Activated T-cell treated with anti-CD3 and anti-CD28 coated beads, Interleukin-2, amount 50 U/mL, for 4 hours (primary cell): ENCODE results near the gene RIMKLB. TPM values are rescaled to one million over a fixed set of nuclear protein-coding genes. Genes with fewer than 3 reads are reported as not detected.
"Not testable (repeated sequence)": the region's sequence is repeated elsewhere in the genome, so short reads cannot be mapped to it uniquely, and the experiment has no call there.

Experiments used
- ATAC-seq, 2 donors: fragments of 200-7000 bp; cut with Tn5 transposase; one replicate each; pipeline ENCODE4 v1.10.0; 2021
- DNase-seq: peaks from one replicate; pipeline ENCODE4 v3.0.0-alpha.2; 2020
- H3K27me3 Mint-ChIP-seq: one replicate; pipeline ENCODE4 v1.8.0; 2021; ENCODE audit warnings: low read depth, mixed read lengths
- H3K36me3 Mint-ChIP-seq: one replicate; pipeline ENCODE4 v1.8.0; 2022; ENCODE audit warnings: mixed read lengths; ENCODE audit not compliant: insufficient read depth
- H3K4me1 Mint-ChIP-seq: one replicate; pipeline ENCODE4 v1.8.0; 2021; ENCODE audit warnings: low read depth, mixed read lengths
- H3K4me3 Mint-ChIP-seq: one replicate; pipeline ENCODE4 v1.8.0; 2021; ENCODE audit warnings: mild to moderate bottlenecking, moderate library complexity, mixed read lengths
- H3K9me3 Mint-ChIP-seq: one replicate; pipeline ENCODE4 v1.8.0; 2021; ENCODE audit warnings: mixed read lengths
- total RNA-seq, 3 donors: library from RNA; stranded (reverse); gene quantifications; one replicate each; pipeline ENCODE4 v1.2.1, GENCODE V29; 2021

Gene RIMKLB
- total RNA-seq, 3 donors from 2014 or later: 5.7 to 7.7 (median 6.0) TPM

GRCh38 chr12:8804833-8805232 is 107.0 kb downstream of the RIMKLB start:
- ATAC-seq, H3K4me1 Mint-ChIP-seq, H3K27me3 Mint-ChIP-seq, H3K36me3 Mint-ChIP-seq, H3K9me3 Mint-ChIP-seq, H3K4me3 Mint-ChIP-seq, DNase-seq: not testable (repeated sequence)

- H3K4me1 Mint-ChIP-seq, DNase-seq, H3K4me3 Mint-ChIP-seq, ATAC-seq, H3K9me3 Mint-ChIP-seq, H3K27me3 Mint-ChIP-seq, H3K36me3 Mint-ChIP-seq: not testable (repeated sequence)
These were observed 107.7 kb downstream of the RIMKLB start for GRCh38 chr12:8805487-8805886.

- not testable (repeated sequence) for DNase-seq, H3K4me1 Mint-ChIP-seq, H3K4me3 Mint-ChIP-seq, ATAC-seq, H3K27me3 Mint-ChIP-seq, H3K36me3 Mint-ChIP-seq, H3K9me3 Mint-ChIP-seq
These were observed 109.3 kb downstream of the RIMKLB start for GRCh38 chr12:8807084-8807483.

- DNase-seq, H3K4me1 Mint-ChIP-seq, ATAC-seq, H3K27me3 Mint-ChIP-seq, H3K9me3 Mint-ChIP-seq, H3K4me3 Mint-ChIP-seq, H3K36me3 Mint-ChIP-seq: not testable (repeated sequence)
These were observed 112.3 kb downstream of the RIMKLB start for GRCh38 chr12:8810112-8810511.

- no peak overlapping the region for H3K4me3 Mint-ChIP-seq
- H3K36me3 Mint-ChIP-seq: no peaks in the 10 kb centered on the region
- no peaks in the 10 kb centered on the region for H3K27me3 Mint-ChIP-seq
- H3K9me3 Mint-ChIP-seq: no peaks in the 10 kb centered on the region
- DNase-seq: no peak
- H3K4me1 Mint-ChIP-seq: no peaks in the 10 kb centered on the region
- ATAC-seq: no peak
These were observed 116.0 kb downstream of the RIMKLB start for GRCh38 chr12:8813572-8814357.

GRCh38 chr12:8816448-8817050 is 118.8 kb downstream of the RIMKLB start:
- no peaks in the 10 kb centered on the region for H3K9me3 Mint-ChIP-seq
- ATAC-seq (no peak), DNase-seq (no peak)
- H3K4me3 Mint-ChIP-seq: no peak overlapping the region
- no peaks in the 10 kb centered on the region for H3K4me1 Mint-ChIP-seq
- H3K36me3 Mint-ChIP-seq: no peaks in the 10 kb centered on the region
- H3K27me3 Mint-ChIP-seq: no peaks in the 10 kb centered on the region

GRCh38 chr12:8817856-8818255 is 120.1 kb downstream of the RIMKLB start:
- H3K9me3 Mint-ChIP-seq: no peaks in the 10 kb centered on the region

GRCh38 chr12:8818526-8818925 is 120.7 kb downstream of the RIMKLB start:
- ATAC-seq: no peak
- H3K36me3 Mint-ChIP-seq: no peaks in the 10 kb centered on the region
- no peaks in the 10 kb centered on the region for H3K27me3 Mint-ChIP-seq
- H3K4me1 Mint-ChIP-seq: no peaks in the 10 kb centered on the region
- DNase-seq: no peak
- H3K9me3 Mint-ChIP-seq: no peaks in the 10 kb centered on the region
- H3K4me3 Mint-ChIP-seq: no peak overlapping the region

More at GRCh38 chr12:8817856-8818255, 120.1 kb downstream of the RIMKLB start:
- Mint-ChIP-seq H3K4me1 (no peaks in the 10 kb centered on the region), H3K36me3 (no peaks in the 10 kb centered on the region), H3K27me3 (no peaks in the 10 kb centered on the region), H3K4me3 (no peak overlapping the region)
- no peak for DNase-seq
- ATAC-seq: no peak

- DNase-seq: no peak
- Mint-ChIP-seq H3K9me3 (no peaks in the 10 kb centered on the region), H3K4me3 (no peak overlapping the region), H3K36me3 (no peaks in the 10 kb centered on the region), H3K4me1 (no peaks in the 10 kb centered on the region), H3K27me3 (peaks cover under 1% of the 10 kb centered on the region)
- no peak for ATAC-seq
These were observed 121.8 kb downstream of the RIMKLB start for GRCh38 chr12:8819666-8819980.

- not testable (repeated sequence) for H3K4me3 Mint-ChIP-seq, H3K4me1 Mint-ChIP-seq
These were observed 123.1 kb downstream of the RIMKLB start for GRCh38 chr12:8820676-8821407.

GRCh38 chr12:8821591-8821990 is 123.8 kb downstream of the RIMKLB start:
- no peak overlapping the region for H3K4me3 Mint-ChIP-seq
- H3K4me1 Mint-ChIP-seq: no peaks in the 10 kb centered on the region
- H3K9me3 Mint-ChIP-seq: no peaks in the 10 kb centered on the region
- H3K27me3 Mint-ChIP-seq: peaks cover 3% of the 10 kb centered on the region
- ATAC-seq (no peak), DNase-seq (no peak)
- no peaks in the 10 kb centered on the region for H3K36me3 Mint-ChIP-seq

More at GRCh38 chr12:8820676-8821407, 123.1 kb downstream of the RIMKLB start:
- not testable (repeated sequence) for H3K9me3 Mint-ChIP-seq, H3K36me3 Mint-ChIP-seq, DNase-seq, ATAC-seq, H3K27me3 Mint-ChIP-seq

GRCh38 chr12:8822298-8822697 is 124.5 kb downstream of the RIMKLB start, which contains the start of gene A2ML1:
Gene A2ML1, plus strand, starts transcription at chr12:8822621. Its CDS starts 31 bp downstream, at chr12:8822652.
- no peak for DNase-seq

GRCh38 chr12:8823565-8824300 is 125.9 kb downstream of the RIMKLB start:
- DNase-seq (no peak), ATAC-seq (no peak)
- Mint-ChIP-seq H3K4me1 (no peaks in the 10 kb centered on the region), H3K9me3 (no peaks in the 10 kb centered on the region), H3K36me3 (no peaks in the 10 kb centered on the region), H3K4me3 (no peak overlapping the region), H3K27me3 (peaks cover 7% of the 10 kb centered on the region)

More at GRCh38 chr12:8822298-8822697, 124.5 kb downstream of the RIMKLB start, which contains the start of gene A2ML1:
- no peak for ATAC-seq
- Mint-ChIP-seq H3K36me3 (no peaks in the 10 kb centered on the region), H3K27me3 (peaks cover 7% of the 10 kb centered on the region), H3K9me3 (no peaks in the 10 kb centered on the region), H3K4me3 (no peak within 1 kb of the TSS), H3K4me1 (no peaks in the 10 kb centered on the region)
